Measurements from ENCODE around the gene CCDC136. TPM values are rescaled to one million over a fixed set of nuclear protein-coding genes. Genes with fewer than 3 reads are reported as not detected.

Gene CCDC136
- total RNA-seq, 1 donor from 2014 or later, result 4.7 TPM

DNA sequence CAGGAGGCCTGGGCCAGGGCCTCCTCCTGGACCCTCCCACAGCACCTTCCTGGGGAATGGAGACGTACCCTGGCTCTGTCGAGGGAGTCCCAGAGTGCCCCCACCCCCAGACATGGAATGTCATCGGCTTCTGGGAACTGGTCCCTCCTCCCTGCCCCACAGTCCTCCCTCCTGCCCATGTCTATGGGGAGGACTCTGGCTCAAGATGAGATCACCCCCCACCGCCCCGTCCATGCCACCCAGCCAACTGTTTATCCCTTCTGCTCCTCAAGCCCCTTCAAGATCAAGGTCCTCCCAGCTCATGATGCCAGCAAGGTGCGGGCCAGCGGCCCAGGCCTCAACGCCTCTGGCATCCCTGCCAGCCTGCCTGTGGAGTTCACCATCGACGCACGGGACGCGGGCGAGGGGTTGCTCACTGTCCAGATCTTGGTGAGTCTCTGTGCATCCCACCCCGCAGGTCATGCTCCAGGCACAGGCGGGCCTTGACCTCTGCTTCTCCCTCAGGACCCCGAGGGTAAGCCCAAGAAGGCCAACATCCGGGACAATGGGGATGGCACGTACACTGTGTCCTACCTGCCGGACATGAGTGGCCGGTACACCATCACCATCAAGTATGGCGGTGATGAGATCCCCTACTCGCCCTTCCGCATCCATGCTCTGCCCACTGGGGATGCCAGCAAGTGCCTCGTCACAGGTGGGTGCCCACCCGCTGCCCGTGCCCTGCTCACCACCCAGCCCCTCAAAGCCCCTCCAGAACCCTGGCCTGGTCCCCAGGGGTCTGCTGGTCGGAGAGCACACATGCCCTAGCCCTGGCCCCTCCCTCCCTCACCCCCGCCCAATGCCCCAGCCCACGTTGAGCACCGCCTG is 56.8 kb downstream of the CCDC136 start:
- peaks cover 95 to 99% (median 95%) of the 10 kb centered on the region in 3 donors for H3K36me3 ChIP-seq (ENCODE audit: control insufficient read depth in 3 of 3, insufficient read depth in 3 of 3, low read length in 3 of 3)
- no peaks in the 10 kb centered on the region for H3K9me3 ChIP-seq (ENCODE audit: control insufficient read depth in 3 of 3, low read length in 3 of 3)
- H3K27me3 ChIP-seq (ENCODE audit: control insufficient read depth in 3 of 3, insufficient read depth in 3 of 3, low read length in 3 of 3), result no peaks in the 10 kb centered on the region
- H3K9ac ChIP-seq (ENCODE audit: low read depth in 1 of 3, low read length in 3 of 3), result no peak overlapping the region
- H3K4me3 ChIP-seq (ENCODE audit: low read length in 3 of 3), result no peak overlapping the region
- peak overlapping the region; percentile 50 for H3K27ac ChIP-seq (ENCODE audit: low read depth, low read length)
- peaks cover 0 to 52% (median 37%) of the 10 kb centered on the region in 3 donors for H3K4me1 ChIP-seq (ENCODE audit: control insufficient read depth in 3 of 3, insufficient read depth in 3 of 3, low read length in 3 of 3)

DNA sequence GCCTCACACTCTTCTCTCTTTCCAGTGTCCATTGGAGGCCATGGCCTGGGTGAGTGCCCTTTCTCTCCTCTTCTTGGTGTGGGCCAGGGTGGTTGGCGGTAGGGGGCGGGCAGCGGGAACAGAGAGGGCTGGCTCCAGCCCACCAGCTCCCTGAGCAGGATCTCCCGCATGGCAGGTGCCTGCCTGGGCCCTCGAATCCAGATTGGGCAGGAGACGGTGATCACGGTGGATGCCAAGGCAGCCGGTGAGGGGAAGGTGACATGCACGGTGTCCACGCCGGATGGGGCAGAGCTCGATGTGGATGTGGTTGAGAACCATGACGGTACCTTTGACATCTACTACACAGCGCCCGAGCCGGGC is 57.4 kb downstream of the CCDC136 start:
- peaks cover 95 to 99% (median 95%) of the 10 kb centered on the region in 3 donors for H3K36me3 ChIP-seq (ENCODE audit: control insufficient read depth in 3 of 3, insufficient read depth in 3 of 3, low read length in 3 of 3)
- H3K9me3 ChIP-seq (ENCODE audit: control insufficient read depth in 3 of 3, low read length in 3 of 3), result no peaks in the 10 kb centered on the region
- peak overlapping the region; percentile 50 for H3K27ac ChIP-seq (ENCODE audit: low read depth, low read length)
- peak overlapping the region in 1 of 3 donors; percentile 40 for H3K9ac ChIP-seq (ENCODE audit: low read depth in 1 of 3, low read length in 3 of 3)
- H3K4me3 ChIP-seq (ENCODE audit: low read length in 3 of 3), result no peak overlapping the region
- no peaks in the 10 kb centered on the region for H3K27me3 ChIP-seq (ENCODE audit: control insufficient read depth in 3 of 3, insufficient read depth in 3 of 3, low read length in 3 of 3)
- H3K4me1 ChIP-seq (ENCODE audit: control insufficient read depth in 3 of 3, insufficient read depth in 3 of 3, low read length in 3 of 3), result peaks cover 0 to 51% (median 31%) of the 10 kb centered on the region in 3 donors

DNA sequence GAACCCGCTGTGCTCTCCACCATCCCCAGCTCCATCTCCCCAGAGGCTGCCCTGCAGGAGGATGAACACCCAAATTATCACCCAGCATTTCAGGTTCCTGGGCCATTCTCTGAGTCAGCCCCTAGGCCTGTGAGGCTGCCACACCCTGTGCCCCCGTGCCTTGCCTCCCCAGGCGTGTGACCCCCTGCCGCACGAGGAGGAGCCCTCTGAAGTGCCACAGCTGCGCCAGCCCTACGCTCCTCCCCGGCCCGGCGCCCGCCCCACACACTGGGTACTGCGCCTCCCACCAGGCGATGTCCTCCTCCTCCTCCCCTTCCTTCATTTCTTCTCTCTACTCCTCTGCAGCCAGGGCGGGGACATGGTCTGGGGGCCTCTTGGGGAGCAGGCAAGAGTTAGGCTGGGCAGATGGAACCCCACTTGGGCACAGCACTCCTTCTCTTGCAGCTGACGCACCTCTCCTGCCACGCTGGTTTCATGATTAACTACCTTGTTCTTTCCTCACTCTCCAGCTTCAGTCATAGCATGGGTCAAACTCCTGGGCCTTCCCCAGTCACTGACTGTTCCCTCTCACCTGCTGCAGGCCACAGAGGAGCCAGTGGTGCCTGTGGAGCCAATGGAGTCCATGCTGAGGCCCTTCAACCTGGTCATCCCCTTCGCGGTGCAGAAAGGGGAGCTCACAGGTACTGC is 58.2 kb downstream of the CCDC136 start:
- H3K9me3 ChIP-seq (ENCODE audit: control insufficient read depth in 3 of 3, low read length in 3 of 3), result no peaks in the 10 kb centered on the region
- peaks cover 95 to 99% (median 95%) of the 10 kb centered on the region in 3 donors for H3K36me3 ChIP-seq (ENCODE audit: control insufficient read depth in 3 of 3, insufficient read depth in 3 of 3, low read length in 3 of 3)
- peak overlapping the region; percentile 50 for H3K27ac ChIP-seq (ENCODE audit: low read depth, low read length)
- no peaks in the 10 kb centered on the region for H3K27me3 ChIP-seq (ENCODE audit: control insufficient read depth in 3 of 3, insufficient read depth in 3 of 3, low read length in 3 of 3)
- H3K9ac ChIP-seq (ENCODE audit: low read depth in 1 of 3, low read length in 3 of 3), result peak overlapping the region in 2 of 3 donors; percentile 50 to 57
- peaks cover 0 to 51% (median 34%) of the 10 kb centered on the region in 3 donors for H3K4me1 ChIP-seq (ENCODE audit: control insufficient read depth in 3 of 3, insufficient read depth in 3 of 3, low read length in 3 of 3)
- no peak overlapping the region for H3K4me3 ChIP-seq (ENCODE audit: low read length in 3 of 3)

DNA sequence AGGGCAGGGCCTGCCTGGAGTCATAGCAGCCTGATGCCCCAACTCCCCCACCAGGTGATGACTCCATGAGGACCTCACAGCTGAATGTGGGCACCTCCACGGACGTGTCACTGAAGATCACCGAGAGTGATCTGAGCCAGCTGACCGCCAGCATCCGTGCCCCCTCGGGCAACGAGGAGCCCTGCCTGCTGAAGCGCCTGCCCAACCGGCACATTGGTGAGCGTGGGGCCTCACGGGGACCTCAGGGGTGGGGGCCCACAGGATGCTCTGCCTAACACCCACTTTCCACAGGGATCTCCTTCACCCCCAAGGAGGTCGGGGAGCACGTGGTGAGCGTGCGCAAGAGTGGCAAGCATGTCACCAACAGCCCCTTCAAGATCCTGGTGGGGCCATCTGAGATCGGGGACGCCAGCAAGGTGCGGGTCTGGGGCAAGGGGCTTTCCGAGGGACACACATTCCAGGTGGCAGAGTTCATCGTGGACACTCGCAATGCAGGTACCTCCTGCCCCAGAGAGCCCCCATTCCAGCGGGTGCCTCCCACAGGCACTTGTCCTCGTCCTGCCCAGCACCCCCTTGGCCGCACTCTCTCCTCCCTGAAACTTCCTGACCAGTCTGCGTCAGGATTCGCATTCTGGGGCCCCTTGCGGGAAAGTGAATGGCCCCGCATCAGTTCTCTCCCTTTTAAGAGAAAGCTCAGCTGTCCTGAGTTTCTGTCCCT is 60.9 kb downstream of the CCDC136 start:
- peaks cover 90 to 99% (median 94%) of the 10 kb centered on the region in 3 donors for H3K36me3 ChIP-seq (ENCODE audit: control insufficient read depth in 3 of 3, insufficient read depth in 3 of 3, low read length in 3 of 3)
- no peak overlapping the region for H3K4me3 ChIP-seq (ENCODE audit: low read length in 3 of 3)
- peak overlapping the region in 1 of 3 donors; percentile 40 for H3K9ac ChIP-seq (ENCODE audit: low read depth in 1 of 3, low read length in 3 of 3)
- peak overlapping the region; percentile 66 for H3K27ac ChIP-seq (ENCODE audit: low read depth, low read length)
- H3K9me3 ChIP-seq (ENCODE audit: control insufficient read depth in 3 of 3, low read length in 3 of 3), result no peaks in the 10 kb centered on the region
- H3K4me1 ChIP-seq (ENCODE audit: control insufficient read depth in 3 of 3, insufficient read depth in 3 of 3, low read length in 3 of 3), result peaks cover 8 to 67% (median 50%) of the 10 kb centered on the region in 3 donors
- H3K27me3 ChIP-seq (ENCODE audit: control insufficient read depth in 3 of 3, insufficient read depth in 3 of 3, low read length in 3 of 3), result no peaks in the 10 kb centered on the region

DNA sequence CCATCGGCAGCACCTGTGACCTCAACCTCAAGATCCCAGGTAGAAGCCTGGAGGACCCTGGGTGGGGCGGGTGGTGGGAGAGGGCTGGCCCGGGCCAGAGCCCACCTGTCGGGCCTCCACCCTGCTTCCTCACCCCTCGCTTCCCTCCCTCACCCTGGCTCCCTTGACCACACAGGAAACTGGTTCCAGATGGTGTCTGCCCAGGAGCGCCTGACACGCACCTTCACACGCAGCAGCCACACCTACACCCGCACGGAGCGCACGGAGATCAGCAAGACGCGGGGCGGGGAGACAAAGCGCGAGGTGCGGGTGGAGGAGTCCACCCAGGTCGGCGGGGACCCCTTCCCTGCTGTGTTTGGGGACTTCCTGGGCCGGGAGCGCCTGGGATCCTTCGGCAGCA is 62.0 kb downstream of the CCDC136 start:
- no peaks in the 10 kb centered on the region for H3K27me3 ChIP-seq (ENCODE audit: control insufficient read depth in 3 of 3, insufficient read depth in 3 of 3, low read length in 3 of 3)
- no peak overlapping the region for H3K4me3 ChIP-seq (ENCODE audit: low read length in 3 of 3)
- no peaks in the 10 kb centered on the region for H3K9me3 ChIP-seq (ENCODE audit: control insufficient read depth in 3 of 3, low read length in 3 of 3)
- peak overlapping the region; percentile 66 for H3K27ac ChIP-seq (ENCODE audit: low read depth, low read length)
- H3K4me1 ChIP-seq (ENCODE audit: control insufficient read depth in 3 of 3, insufficient read depth in 3 of 3, low read length in 3 of 3), result peaks cover 13 to 73% (median 52%) of the 10 kb centered on the region in 3 donors
- H3K9ac ChIP-seq (ENCODE audit: low read depth in 1 of 3, low read length in 3 of 3), result peak overlapping the region in 1 of 3 donors; percentile 40
- H3K36me3 ChIP-seq (ENCODE audit: control insufficient read depth in 3 of 3, insufficient read depth in 3 of 3, low read length in 3 of 3), result peaks cover 80 to 97% (median 90%) of the 10 kb centered on the region in 3 donors

DNA sequence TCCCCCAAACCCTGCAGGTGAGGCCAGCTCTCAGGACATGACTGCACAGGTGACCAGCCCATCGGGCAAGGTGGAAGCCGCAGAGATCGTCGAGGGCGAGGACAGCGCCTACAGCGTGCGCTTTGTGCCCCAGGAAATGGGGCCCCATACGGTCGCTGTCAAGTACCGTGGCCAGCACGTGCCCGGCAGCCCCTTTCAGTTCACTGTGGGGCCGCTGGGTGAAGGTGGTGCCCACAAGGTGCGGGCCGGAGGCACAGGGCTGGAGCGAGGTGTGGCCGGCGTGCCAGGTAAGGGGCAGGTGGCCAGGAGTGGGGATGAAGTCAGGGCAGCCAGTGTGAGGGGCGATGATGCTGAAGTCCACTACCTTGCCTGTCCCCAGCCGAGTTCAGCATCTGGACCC is 62.6 kb downstream of the CCDC136 start:
- no peak overlapping the region for H3K4me3 ChIP-seq (ENCODE audit: low read length in 3 of 3)
- H3K27me3 ChIP-seq (ENCODE audit: control insufficient read depth in 3 of 3, insufficient read depth in 3 of 3, low read length in 3 of 3), result no peaks in the 10 kb centered on the region
- H3K36me3 ChIP-seq (ENCODE audit: control insufficient read depth in 3 of 3, insufficient read depth in 3 of 3, low read length in 3 of 3), result peaks cover 75 to 92% (median 88%) of the 10 kb centered on the region in 3 donors
- H3K4me1 ChIP-seq (ENCODE audit: control insufficient read depth in 3 of 3, insufficient read depth in 3 of 3, low read length in 3 of 3), result peaks cover 19 to 78% (median 56%) of the 10 kb centered on the region in 3 donors
- no peak overlapping the region for H3K9ac ChIP-seq (ENCODE audit: low read depth in 1 of 3, low read length in 3 of 3)
- peak overlapping the region; percentile 66 for H3K27ac ChIP-seq (ENCODE audit: low read depth, low read length)
- H3K9me3 ChIP-seq (ENCODE audit: control insufficient read depth in 3 of 3, low read length in 3 of 3), result no peaks in the 10 kb centered on the region

DNA sequence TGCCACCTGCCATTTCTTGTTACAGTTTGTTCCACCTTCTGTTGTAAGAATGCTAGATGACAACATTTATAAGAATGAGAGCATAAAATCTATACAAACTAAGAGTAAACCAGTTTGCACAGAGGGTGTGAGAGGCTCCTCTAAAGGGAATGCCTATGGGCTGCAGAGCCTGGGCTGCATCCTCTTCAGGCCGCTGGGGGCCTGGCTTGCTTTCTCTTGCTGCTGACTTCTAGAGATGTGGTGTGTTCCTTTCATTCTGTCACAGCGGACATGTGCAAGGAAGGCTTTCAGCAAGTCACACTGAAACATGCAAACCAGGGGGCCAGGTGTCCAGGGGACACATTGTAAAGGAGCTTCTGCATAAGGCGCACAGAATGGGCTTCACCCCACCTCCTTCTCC is 63.8 kb downstream of the CCDC136 start:
- peak overlapping the region; percentile 33 for H3K27ac ChIP-seq (ENCODE audit: low read depth, low read length)
- H3K36me3 ChIP-seq (ENCODE audit: control insufficient read depth in 3 of 3, insufficient read depth in 3 of 3, low read length in 3 of 3), result peaks cover 64 to 81% (median 79%) of the 10 kb centered on the region in 3 donors
- H3K4me1 ChIP-seq (ENCODE audit: control insufficient read depth in 3 of 3, insufficient read depth in 3 of 3, low read length in 3 of 3), result peaks cover 31 to 84% (median 64%) of the 10 kb centered on the region in 3 donors
- H3K4me3 ChIP-seq (ENCODE audit: low read length in 3 of 3), result no peak overlapping the region
- H3K27me3 ChIP-seq (ENCODE audit: control insufficient read depth in 3 of 3, insufficient read depth in 3 of 3, low read length in 3 of 3), result no peaks in the 10 kb centered on the region
- H3K9ac ChIP-seq (ENCODE audit: low read depth in 1 of 3, low read length in 3 of 3), result no peak overlapping the region
- H3K9me3 ChIP-seq (ENCODE audit: control insufficient read depth in 3 of 3, low read length in 3 of 3), result no peaks in the 10 kb centered on the region

DNA sequence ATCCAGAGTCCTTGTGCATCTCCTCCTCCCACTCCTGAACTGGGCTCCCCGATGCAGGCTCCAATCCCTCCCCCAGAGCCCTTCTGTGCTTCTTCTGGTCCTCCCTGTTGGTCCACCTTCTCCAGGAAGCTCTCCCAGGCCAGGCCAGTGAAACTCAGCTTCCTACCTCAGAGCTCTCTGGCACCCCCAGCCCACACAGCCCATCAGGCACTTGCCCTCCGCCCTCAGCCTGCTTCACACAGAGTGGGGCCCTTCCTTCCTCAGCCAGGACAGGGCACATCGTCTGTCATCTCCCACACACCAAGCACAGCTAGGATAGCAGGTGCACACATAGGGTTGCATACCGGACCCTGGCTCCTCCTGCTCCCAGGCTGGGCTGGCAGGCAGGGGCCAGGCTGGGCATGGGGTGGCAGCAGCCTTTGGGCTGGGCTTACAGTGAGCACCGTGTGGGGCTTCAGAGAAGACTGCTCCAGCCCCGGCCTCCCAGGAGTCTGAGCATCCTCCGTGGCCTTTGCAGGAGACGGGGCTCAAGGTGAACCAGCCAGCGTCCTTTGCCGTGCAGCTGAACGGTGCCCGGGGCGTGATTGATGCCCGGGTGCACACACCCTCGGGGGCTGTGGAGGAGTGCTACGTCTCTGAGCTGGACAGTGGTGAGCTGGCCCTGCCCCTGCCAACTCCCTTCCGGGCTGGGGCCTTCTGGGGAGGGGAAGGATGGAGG is 64.4 kb downstream of the CCDC136 start:
- peak overlapping the region in 2 of 3 donors; percentile 23 to 57 for H3K9ac ChIP-seq (ENCODE audit: low read depth in 1 of 3, low read length in 3 of 3)
- no peak overlapping the region for H3K4me3 ChIP-seq (ENCODE audit: low read length in 3 of 3)
- H3K27me3 ChIP-seq (ENCODE audit: control insufficient read depth in 3 of 3, insufficient read depth in 3 of 3, low read length in 3 of 3), result no peaks in the 10 kb centered on the region
- H3K36me3 ChIP-seq (ENCODE audit: control insufficient read depth in 3 of 3, insufficient read depth in 3 of 3, low read length in 3 of 3), result peaks cover 58 to 75% (median 73%) of the 10 kb centered on the region in 3 donors
- peaks cover 37 to 86% (median 66%) of the 10 kb centered on the region in 3 donors for H3K4me1 ChIP-seq (ENCODE audit: control insufficient read depth in 3 of 3, insufficient read depth in 3 of 3, low read length in 3 of 3)
- no peaks in the 10 kb centered on the region for H3K9me3 ChIP-seq (ENCODE audit: control insufficient read depth in 3 of 3, low read length in 3 of 3)
- H3K27ac ChIP-seq (ENCODE audit: low read depth, low read length), result peak overlapping the region; percentile 36
